A673 (cell line): ENCODE data around the gene HDAC7. TPM values are rescaled to one million over a fixed set of nuclear protein-coding genes. Genes with fewer than 3 reads are reported as not detected.

ENCODE experiments used
- BruUV-seq: library from RNA; stranded (reverse); fragments of 400-500 nt; replicated peaks from 2 replicates; lab custom pipeline; 2021; lab: Mats Ljungman, UMichigan
- CTCF ChIA-PET: fragments of 300-600 bp; sonication (Branson Sonifier 250); formaldehyde crosslinking; loops from one replicate; lab custom pipeline; 2022; ENCODE audit warnings: antibody characterized with exemption; lab: Charles Lee
- POLR2A ChIA-PET: fragments of 300-600 bp; sonication (Branson Sonifier 250); formaldehyde crosslinking; loops from one replicate; lab custom pipeline; 2022; ENCODE audit warnings: antibody characterized with exemption; ENCODE audit not compliant: low non-redundant PET; lab: Charles Lee
- DNase-seq: peaks from one replicate; pipeline ENCODE4 v3.0.0-alpha.2; 2015; ENCODE audit warnings: low spot score
- H3K27ac ChIP-seq: fragments of 200-600 bp; sonication (generic); 2 replicates; pipeline ENCODE4 v1.5.1; 2016; ENCODE audit warnings: mixed run types, low read depth, mild to moderate bottlenecking, mixed read lengths, antibody characterized with exemption, low read length; ENCODE audit not compliant: poor library complexity, severe bottlenecking
- H3K27me3 ChIP-seq: fragments of 200-600 bp; sonication (generic); replicated peaks from 2 replicates; pipeline ENCODE4 v1.6.1; 2017; ENCODE audit warnings: mixed run types, low read depth, mild to moderate bottlenecking, mixed read lengths, antibody characterized with exemption, low read length; ENCODE audit not compliant: insufficient read depth, poor library complexity
- H3K36me3 ChIP-seq: fragments of 200-600 bp; sonication (generic); 2 replicates; pipeline ENCODE4 v1.6.1; 2016; ENCODE audit warnings: mixed run types, mild to moderate bottlenecking, mixed read lengths, antibody characterized with exemption, low read length; ENCODE audit not compliant: insufficient read depth, poor library complexity, severe bottlenecking
- H3K4me1 ChIP-seq: fragments of 200-600 bp; sonication (generic); 2 replicates; pipeline ENCODE4 v1.6.1; 2017; ENCODE audit warnings: mixed run types, mild to moderate bottlenecking, mixed read lengths, antibody characterized with exemption, low read length; ENCODE audit not compliant: insufficient read depth, poor library complexity, severe bottlenecking
- H3K4me3 ChIP-seq: fragments of 200-600 bp; sonication (generic); 2 replicates; pipeline ENCODE4 v1.5.1; 2016; ENCODE audit warnings: low read depth, mixed run types, mild to moderate bottlenecking, mixed read lengths, low read length; ENCODE audit not compliant: poor library complexity, severe bottlenecking
- H3K9me3 ChIP-seq: fragments of 200-600 bp; sonication (generic); 2 replicates; pipeline ENCODE4 v1.6.1; 2016; ENCODE audit warnings: mixed run types, low read depth, mild to moderate bottlenecking, mixed read lengths, antibody characterized with exemption, low read length; ENCODE audit not compliant: poor library complexity, severe bottlenecking
- EZH2 ChIP-seq: fragments of 200-600 bp; sonication (generic); IDR thresholded peaks from 2 replicates; pipeline ENCODE4 v1.6.1; 2017; ENCODE audit warnings: borderline replicate concordance, low read depth, mild to moderate bottlenecking, mixed read lengths, antibody characterized with exemption, low read length; ENCODE audit not compliant: poor library complexity, severe bottlenecking
- intact Hi-C: fragments of 100-400 bp; cut with micrococcal nuclease; formaldehyde crosslinking; loops from one replicate; pipeline ENCODE4 v1.10.0; 2022; ENCODE audit not compliant: unreplicated experiment
- total RNA-seq: library from RNA; stranded (reverse); gene quantifications from 2 replicates; pipeline ENCODE4 v1.2.3, GENCODE V29; 2021
- TF ChIP-seq, protein P1 (sequence below): fragments of 300-800, 200-600 bp; sonication (generic); conservative IDR thresholded peaks from 2 replicates; pipeline ENCODE4 v1.5.1; 2017; ENCODE audit warnings: low read depth, mild to moderate bottlenecking, antibody characterized with exemption, low read length, moderate library complexity, mixed read lengths

Gene HDAC7
- total RNA-seq, 1 experiment from 2014 or later: 58.9 TPM

DNA sequence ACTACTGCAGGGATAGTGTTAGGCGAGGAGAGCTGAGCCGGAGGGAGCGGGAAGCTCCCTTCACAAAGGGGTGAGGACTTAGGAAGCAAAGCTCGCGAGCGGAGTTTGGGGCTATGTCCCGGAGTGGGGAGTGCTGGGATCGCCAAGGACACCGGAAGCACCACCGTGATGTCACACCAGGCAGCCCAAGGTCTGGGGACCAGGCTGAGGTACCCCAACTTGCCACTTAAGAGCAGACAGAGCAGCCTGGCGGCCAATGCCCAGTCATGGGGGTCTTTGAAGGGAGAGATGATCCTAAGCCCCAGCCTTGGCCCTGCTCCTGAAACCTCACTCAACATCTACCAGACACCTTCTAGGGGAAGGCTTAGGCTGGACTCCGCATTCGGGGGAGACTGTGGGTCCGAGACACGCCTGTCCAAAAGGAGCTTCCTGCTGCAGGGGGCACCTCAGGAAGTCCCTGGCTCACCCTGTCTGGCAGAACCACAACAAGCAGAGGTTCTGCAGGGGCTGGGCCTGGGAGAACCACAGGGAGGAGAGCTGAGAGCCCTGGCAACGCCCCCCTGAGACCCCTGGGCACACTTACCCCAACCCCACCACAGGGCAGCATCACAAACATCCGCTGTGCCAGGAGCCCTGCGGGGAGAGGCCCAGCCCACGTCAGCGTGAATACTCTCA, 28.9 kb downstream of the HDAC7 start:
- no peaks in the 10 kb centered on the region for H3K9me3 ChIP-seq
- H3K4me3 ChIP-seq: no peak overlapping the region
- no TSS peak for BruUV-seq
- POLR2A ChIA-PET: no interaction called here
- no peaks in the 10 kb centered on the region for H3K27me3 ChIP-seq
- CTCF ChIA-PET: no interaction called here
- TF ChIP-seq, protein P1, sequence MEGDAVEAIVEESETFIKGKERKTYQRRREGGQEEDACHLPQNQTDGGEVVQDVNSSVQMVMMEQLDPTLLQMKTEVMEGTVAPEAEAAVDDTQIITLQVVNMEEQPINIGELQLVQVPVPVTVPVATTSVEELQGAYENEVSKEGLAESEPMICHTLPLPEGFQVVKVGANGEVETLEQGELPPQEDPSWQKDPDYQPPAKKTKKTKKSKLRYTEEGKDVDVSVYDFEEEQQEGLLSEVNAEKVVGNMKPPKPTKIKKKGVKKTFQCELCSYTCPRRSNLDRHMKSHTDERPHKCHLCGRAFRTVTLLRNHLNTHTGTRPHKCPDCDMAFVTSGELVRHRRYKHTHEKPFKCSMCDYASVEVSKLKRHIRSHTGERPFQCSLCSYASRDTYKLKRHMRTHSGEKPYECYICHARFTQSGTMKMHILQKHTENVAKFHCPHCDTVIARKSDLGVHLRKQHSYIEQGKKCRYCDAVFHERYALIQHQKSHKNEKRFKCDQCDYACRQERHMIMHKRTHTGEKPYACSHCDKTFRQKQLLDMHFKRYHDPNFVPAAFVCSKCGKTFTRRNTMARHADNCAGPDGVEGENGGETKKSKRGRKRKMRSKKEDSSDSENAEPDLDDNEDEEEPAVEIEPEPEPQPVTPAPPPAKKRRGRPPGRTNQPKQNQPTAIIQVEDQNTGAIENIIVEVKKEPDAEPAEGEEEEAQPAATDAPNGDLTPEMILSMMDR: no peak
- no peak for TF ChIP-seq EZH2
- peaks cover 43% of the 10 kb centered on the region for H3K36me3 ChIP-seq
- intact Hi-C loops: no loop called here
- no peak for DNase-seq
- no peaks in the 10 kb centered on the region for H3K4me1 ChIP-seq
- H3K27ac ChIP-seq: no peak overlapping the region

- Histone ChIP-seq H3K9me3 (no peaks in the 10 kb centered on the region), H3K36me3 (peaks cover 46% of the 10 kb centered on the region), H3K27ac (no peak overlapping the region), H3K27me3 (no peaks in the 10 kb centered on the region), H3K4me3 (no peak overlapping the region), H3K4me1 (no peaks in the 10 kb centered on the region)
- CTCF ChIA-PET: no interaction called here
- POLR2A ChIA-PET: no interaction called here
- intact Hi-C loops: no loop called here
- no peak for TF ChIP-seq EZH2
- TF ChIP-seq, protein P1: no peak
- no peak for DNase-seq
- no TSS peak for BruUV-seq
These were observed 29.8 kb downstream of the HDAC7 start for GRCh38 chr12:47789712-47790489.

- intact Hi-C loops: no loop called here
- TF ChIP-seq, protein P1: no peak
- no peak for TF ChIP-seq EZH2
- POLR2A ChIA-PET: no interaction called here
- no peak overlapping the region for H3K4me3 ChIP-seq
- no peaks in the 10 kb centered on the region for H3K4me1 ChIP-seq
- no peak overlapping the region for H3K27ac ChIP-seq
- no peaks in the 10 kb centered on the region for H3K9me3 ChIP-seq
- no peaks in the 10 kb centered on the region for H3K27me3 ChIP-seq
- DNase-seq: no peak
- CTCF ChIA-PET: no interaction called here
- H3K36me3 ChIP-seq: peaks cover 47% of the 10 kb centered on the region
- no TSS peak for BruUV-seq
These were observed 30.6 kb downstream of the HDAC7 start for GRCh38 chr12:47789141-47789540.
